Stimulated activated CD4-positive, alpha-beta T cell treated with anti-CD3 and anti-CD28 coated beads, Interleukin-2, amount 100 ng/mL, for 48 hours (primary cell): ENCODE data around the gene ZNF317.
A peak's percentile ranks its signal among the peaks of the same experiment; 100 is the strongest.
"Not testable (repeated sequence)": the region's sequence is repeated elsewhere in the genome, so short reads cannot be mapped to it uniquely, and the experiment has no call there.

Source experiments
- DNase-seq, 2 donors: peaks; one replicate each; pipeline ENCODE4 v3.0.0-alpha.2; 2020

ZNF317 gene

DNA sequence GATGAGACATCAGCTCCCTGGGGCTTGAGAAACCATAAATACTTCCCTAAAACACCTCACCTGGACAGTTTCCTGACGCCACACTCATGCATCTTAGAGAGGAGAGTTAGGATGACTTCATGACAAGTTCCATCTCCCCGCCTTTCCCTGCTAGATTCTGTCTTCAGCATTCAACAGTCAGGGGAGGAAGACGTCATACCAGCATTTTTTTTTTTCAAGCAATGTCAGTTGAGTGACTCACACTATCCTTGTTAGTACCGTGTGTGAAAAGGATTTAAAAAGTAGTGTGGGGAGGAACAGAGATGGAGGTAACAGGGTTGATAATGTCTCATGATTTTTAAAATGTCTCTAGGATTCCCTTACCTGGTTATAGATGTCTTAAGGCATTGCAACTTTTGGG lies 38.7 kb downstream of the ZNF317 start, which contains the start of gene OR7D2:
OR7D2 (plus strand) TSS at position 79 of the 400 bp plus-strand sequence. CDS start 6,803 bp downstream, outside the sequence.
- no peak for DNase-seq

DNA sequence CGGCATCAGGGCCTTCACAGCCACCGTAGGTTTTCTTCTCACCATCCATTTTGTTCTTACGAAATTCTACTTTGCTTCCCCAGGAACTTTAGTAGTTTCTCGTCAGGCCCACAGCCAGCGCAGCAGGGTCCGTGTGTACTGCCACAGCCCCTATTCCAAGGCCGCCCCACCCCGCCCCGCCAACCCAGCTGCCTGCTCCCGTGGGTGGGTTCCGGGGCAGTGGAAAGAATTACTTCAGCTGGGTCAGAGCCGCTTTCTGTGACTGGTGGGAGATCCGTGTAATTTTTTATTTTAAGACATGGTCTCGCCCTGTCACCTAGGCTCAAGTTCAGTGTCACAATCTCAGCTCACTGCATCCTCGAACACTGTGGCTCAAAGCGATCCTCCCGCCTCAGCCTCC lies 42.8 kb downstream of the ZNF317 start:
- no peak for DNase-seq

DNA sequence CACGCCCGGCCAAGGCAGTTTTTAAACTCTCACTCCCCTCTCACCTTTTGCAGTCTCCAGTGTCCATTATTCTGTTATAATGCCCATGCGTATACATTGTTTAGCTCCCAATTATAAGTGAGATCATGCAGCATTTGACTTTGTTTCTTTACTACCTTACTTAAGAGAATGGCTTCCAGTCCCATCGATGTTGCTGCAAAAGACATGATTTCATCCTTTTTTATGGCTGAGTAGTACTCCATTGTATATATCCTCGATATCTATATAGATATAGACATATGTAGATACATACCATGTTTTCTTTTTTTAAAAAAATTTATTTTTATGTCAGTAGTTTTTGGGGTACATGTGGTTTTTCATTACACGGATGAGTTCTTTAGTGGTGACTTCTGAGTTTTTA lies 47.0 kb downstream of the ZNF317 start:
- no peak for DNase-seq

DNA sequence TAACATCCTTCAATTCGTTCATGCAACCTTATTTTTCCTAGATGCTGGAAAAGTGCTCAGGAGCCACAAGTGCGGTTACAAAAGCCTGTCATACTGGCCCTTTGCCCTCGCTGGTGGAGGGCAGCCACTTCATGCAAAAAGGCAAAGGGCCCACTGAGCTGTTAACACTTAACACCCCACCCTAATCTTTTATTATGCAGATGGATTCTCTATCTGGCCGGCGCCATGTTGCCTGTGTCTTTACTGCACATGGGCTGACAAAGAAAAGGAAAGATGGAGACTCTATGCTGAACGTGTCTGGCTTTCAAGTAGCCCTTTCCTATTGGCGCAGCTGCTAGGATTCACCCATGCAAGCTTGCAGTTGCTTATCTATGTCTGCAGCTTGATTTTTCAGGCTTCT lies 49.3 kb downstream of the ZNF317 start:
- no peak for DNase-seq

DNA sequence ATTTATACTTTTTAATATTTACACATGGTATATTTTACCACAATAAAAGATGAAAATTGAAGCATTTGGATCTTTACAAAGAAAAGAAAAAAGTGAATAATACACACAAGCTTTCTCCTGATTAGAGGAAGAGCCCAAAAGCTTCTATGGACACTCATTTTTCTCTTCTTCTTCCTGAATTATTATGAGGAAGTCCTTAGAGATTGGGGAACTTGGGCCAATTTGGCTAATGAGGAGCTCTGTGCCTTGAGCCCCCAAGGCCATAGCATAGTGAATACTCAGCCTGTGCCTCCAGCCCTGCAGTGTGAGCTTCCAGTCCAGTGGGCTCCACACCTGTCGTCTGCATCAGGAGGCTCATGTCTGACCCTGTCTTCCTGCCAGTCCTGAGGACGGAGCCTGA lies 57.8 kb downstream of the ZNF317 start:
- DNase-seq = not testable (repeated sequence)

DNA sequence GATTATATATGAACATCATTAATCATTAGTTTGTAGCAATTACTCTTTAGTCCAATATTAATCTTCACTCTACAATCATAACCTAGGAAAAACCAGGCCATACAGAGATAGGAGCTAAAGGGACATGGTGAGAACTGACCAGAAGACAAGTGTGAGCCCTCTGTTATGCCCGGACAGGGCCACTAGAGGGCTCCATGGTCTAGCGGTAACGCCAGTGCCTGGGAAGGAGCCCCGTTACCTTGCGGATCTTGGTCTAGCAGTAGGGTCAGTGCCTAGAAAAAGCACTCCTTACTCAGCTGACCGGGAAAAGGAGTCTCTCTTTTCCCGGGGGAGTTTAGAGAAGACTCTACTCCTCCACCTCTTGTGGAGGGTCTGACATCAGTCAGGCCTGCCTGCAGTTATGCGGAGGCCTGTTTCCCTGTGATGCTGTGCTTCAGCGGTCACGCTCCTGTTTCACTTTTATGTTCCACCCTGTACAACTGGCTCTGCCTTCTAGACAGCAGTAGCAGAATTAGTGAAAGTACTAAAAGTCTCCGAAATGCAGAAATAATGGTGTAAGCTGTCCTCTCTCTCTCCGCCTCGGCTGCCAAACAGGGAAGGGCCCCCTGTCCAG lies 65.4 kb downstream of the ZNF317 start:
- DNase-seq = peak; percentile 54 to 58
